GM12874 (cell line): ENCODE measurements around the gene SELENBP1.

Experiments used
- CTCF ChIP-seq: IDR thresholded peaks from 2 replicates; pipeline ENCODE4 v1.5.1; 2011; ENCODE audit warnings: low read depth, mild to moderate bottlenecking, control low read depth, low read length, moderate library complexity; ENCODE audit not compliant: insufficient read depth

SELENBP1 gene

GRCh38 chr1:151406176-151406575 lies 33.7 kb upstream of the SELENBP1 start:
- no peak for TF ChIP-seq CTCF

- TF ChIP-seq CTCF: no peak
Observed at GRCh38 chr1:151405187-151405951, 32.9 kb upstream of the SELENBP1 start.

- TF ChIP-seq CTCF: no peak
Observed at GRCh38 chr1:151403612-151404011, 31.1 kb upstream of the SELENBP1 start.

GRCh38 chr1:151402764-151403163 lies 30.3 kb upstream of the SELENBP1 start:
- TF ChIP-seq CTCF: no peak

GRCh38 chr1:151401860-151402259 lies 29.4 kb upstream of the SELENBP1 start:
- TF ChIP-seq CTCF: no peak

- TF ChIP-seq CTCF: no peak
Observed at GRCh38 chr1:151401125-151401788, 28.8 kb upstream of the SELENBP1 start.

- peak; percentile 38 for TF ChIP-seq CTCF
Observed at GRCh38 chr1:151399324-151400171, 27.0 kb upstream of the SELENBP1 start, which contains the start of gene PSMB4. Gene PSMB4, plus strand, starts transcription at chr1:151399573. Its CDS starts 15 bp downstream, at chr1:151399588.
